GM18909 (cell line): Measurements from ENCODE around the gene SLC34A2.
"Not testable (repeated sequence)": the region's sequence is repeated elsewhere in the genome, so short reads cannot be mapped to it uniquely, and the experiment has no call there.

ENCODE experiments used
- ATAC-seq: cut with Tn5 transposase; IDR thresholded peaks from one replicate; pipeline ENCODE4 v1.9.1; 2021; ENCODE audit warnings: mild to moderate bottlenecking; ENCODE audit not compliant: unreplicated experiment, poor library complexity

SLC34A2 gene

GRCh38 chr4:25658357-25658771, 2.7 kb downstream of the SLC34A2 start:
- no peak for ATAC-seq

- ATAC-seq: no peak
These were observed 3.1 kb downstream of the SLC34A2 start for GRCh38 chr4:25658777-25659176.

- not testable (repeated sequence) for ATAC-seq
These were observed 5.8 kb downstream of the SLC34A2 start for GRCh38 chr4:25661441-25661840.

- no peak for ATAC-seq
These were observed 6.7 kb downstream of the SLC34A2 start for GRCh38 chr4:25662306-25662705.

- ATAC-seq: no peak
These were observed 8.1 kb downstream of the SLC34A2 start for GRCh38 chr4:25663781-25664180.

GRCh38 chr4:25666031-25666630, 10.5 kb downstream of the SLC34A2 start:
- no peak for ATAC-seq

- no peak for ATAC-seq
These were observed 12.4 kb downstream of the SLC34A2 start for GRCh38 chr4:25667931-25668557.

GRCh38 chr4:25670991-25671390, 15.3 kb downstream of the SLC34A2 start:
- no peak for ATAC-seq

GRCh38 chr4:25672756-25673155, 17.1 kb downstream of the SLC34A2 start:
- no peak for ATAC-seq

- no peak for ATAC-seq
These were observed 18.7 kb downstream of the SLC34A2 start for GRCh38 chr4:25674386-25674785.

- no peak for ATAC-seq
These were observed 20.6 kb downstream of the SLC34A2 start for GRCh38 chr4:25676221-25676620.

- ATAC-seq: no peak
These were observed 21.5 kb downstream of the SLC34A2 start for GRCh38 chr4:25677157-25677556.

GRCh38 chr4:25677943-25678342, 22.3 kb downstream of the SLC34A2 start:
- ATAC-seq: no peak

- no peak for ATAC-seq
These were observed 32.1 kb downstream of the SLC34A2 start for GRCh38 chr4:25687773-25688172.

GRCh38 chr4:25694466-25694865, 38.8 kb downstream of the SLC34A2 start:
- ATAC-seq: no peak

GRCh38 chr4:25696409-25696808, 40.8 kb downstream of the SLC34A2 start:
- ATAC-seq: no peak

GRCh38 chr4:25697516-25697915, 41.9 kb downstream of the SLC34A2 start:
- ATAC-seq: no peak

- ATAC-seq: no peak
These were observed 45.0 kb downstream of the SLC34A2 start for GRCh38 chr4:25700661-25701060.

- ATAC-seq: no peak
These were observed 47.2 kb downstream of the SLC34A2 start for GRCh38 chr4:25702848-25703247.

- ATAC-seq: no peak
These were observed 48.2 kb downstream of the SLC34A2 start for GRCh38 chr4:25703731-25704388.

- no peak for ATAC-seq
These were observed 48.9 kb downstream of the SLC34A2 start for GRCh38 chr4:25704516-25704915.

GRCh38 chr4:25710637-25711036, 55.0 kb downstream of the SLC34A2 start:
- no peak for ATAC-seq
